PC-3 (cell line): ENCODE results near the gene ISYNA1. TPM values are rescaled to one million over a fixed set of nuclear protein-coding genes. Genes with fewer than 3 reads are reported as not detected.

Source experiments
- ATAC-seq: fragments of 200-7000 bp; cut with Tn5 transposase; 2 replicates; pipeline ENCODE4 v1.9.1; 2020; ENCODE audit warnings: mild to moderate bottlenecking, moderate library complexity
- BruUV-seq: library from RNA; stranded (reverse); fragments of 400-500 nt; replicated peaks from 2 replicates; lab custom pipeline; 2021; lab: Mats Ljungman, UMichigan
- CTCF ChIA-PET: fragments of 300-600 bp; sonication (Branson Sonifier 250); formaldehyde crosslinking; loops from one replicate; lab custom pipeline; 2022; ENCODE audit warnings: antibody characterized with exemption; lab: Charles Lee
- POLR2A ChIA-PET: fragments of 300-600 bp; sonication (Branson Sonifier 250); formaldehyde crosslinking; loops from one replicate; lab custom pipeline; 2022; ENCODE audit warnings: antibody characterized with exemption; ENCODE audit not compliant: unreplicated experiment; lab: Charles Lee
- DNase-seq: peaks from one replicate; pipeline ENCODE4 v3.0.0-alpha.2; 2015
- H2AFZ ChIP-seq: fragments of 300-600 bp; sonication (generic); 2 replicates; pipeline ENCODE4 v1.6.0; 2016; ENCODE audit warnings: antibody characterized with exemption, low read length
- H3F3A ChIP-seq: fragments of 300-600 bp; sonication (generic); one replicate; pipeline ENCODE4 v1.6.0; 2017; ENCODE audit warnings: antibody characterized with exemption, low read length, control low read depth, mild to moderate bottlenecking; ENCODE audit not compliant: unreplicated experiment
- H3K27ac ChIP-seq: fragments of 300-600 bp; sonication (generic); 2 replicates; pipeline ENCODE4 v1.5.1; 2016; ENCODE audit warnings: mild to moderate bottlenecking, low read length
- H3K27me3 ChIP-seq: fragments of 300-600 bp; sonication (generic); 2 replicates; pipeline ENCODE4 v1.6.1; 2016; ENCODE audit warnings: low read length, mixed read lengths
- H3K36me3 ChIP-seq: fragments of 300-600 bp; sonication (generic); 2 replicates; pipeline ENCODE4 v1.6.1; 2016; ENCODE audit warnings: low read depth, mixed run types, low read length, mixed read lengths
- H3K4me1 ChIP-seq: fragments of 300-600 bp; sonication (generic); 2 replicates; pipeline ENCODE4 v1.5.1; 2016; ENCODE audit warnings: low read length; ENCODE audit not compliant: insufficient read depth
- H3K4me2 ChIP-seq: fragments of 300-600 bp; sonication (generic); 2 replicates; pipeline ENCODE4 v1.6.0; 2016; ENCODE audit warnings: low read length
- H3K4me3 ChIP-seq: fragments of 300-600 bp; sonication (generic); 2 replicates; pipeline ENCODE4 v1.5.1; 2016; ENCODE audit warnings: mild to moderate bottlenecking, low read length, mixed read lengths
- H3K79me2 ChIP-seq: fragments of 300-600 bp; sonication (generic); 2 replicates; pipeline ENCODE4 v1.6.1; 2017; ENCODE audit warnings: low read length, mixed read lengths
- H3K9ac ChIP-seq: fragments of 300-600 bp; sonication (generic); 2 replicates; pipeline ENCODE4 v1.6.0; 2016; ENCODE audit warnings: mild to moderate bottlenecking, low read length
- H3K9me2 ChIP-seq: fragments of 300-600 bp; sonication (generic); replicated peaks from 2 replicates; pipeline ENCODE4 v1.6.1; 2016; ENCODE audit warnings: mixed run types, low read length, mixed read lengths
- H3K9me3 ChIP-seq: fragments of 300-600 bp; sonication (generic); 2 replicates; pipeline ENCODE4 v1.6.1; 2016; ENCODE audit warnings: low read length, mixed read lengths
- H4K20me1 ChIP-seq: fragments of 300-600 bp; sonication (generic); 2 replicates; pipeline ENCODE4 v1.6.1; 2016; ENCODE audit warnings: low read length, mixed read lengths
- CTCF ChIP-seq: fragments of 300-600 bp; sonication (generic); conservative IDR thresholded peaks from 2 replicates; pipeline ENCODE4 v1.5.1; 2017; ENCODE audit warnings: antibody characterized with exemption, low read depth, mild to moderate bottlenecking, low read length
- EZH2 ChIP-seq: fragments of 300-600 bp; sonication (generic); IDR thresholded peaks from one replicate; pipeline ENCODE4 v1.6.1; 2017; ENCODE audit warnings: antibody characterized with exemption, mild to moderate bottlenecking, low read length; ENCODE audit not compliant: unreplicated experiment
- EZH2phosphoT487 ChIP-seq: fragments of 300-600 bp; sonication (generic); IDR thresholded peaks from 2 replicates; pipeline ENCODE4 v1.6.1; 2018; ENCODE audit warnings: mild to moderate bottlenecking, antibody characterized with exemption, low read length, borderline replicate concordance
- intact Hi-C: fragments of 100-400 bp; cut with micrococcal nuclease; formaldehyde crosslinking; loops from 2 replicates; pipeline ENCODE4 v1.9.0; 2023
- total RNA-seq: library from RNA; depleted of rRNA; stranded (reverse); fragments of >200 nt; gene quantifications from 2 replicates; pipeline ENCODE4 v1.2.3, GENCODE V29; 2014

The ISYNA1 gene
- total RNA-seq, 1 experiment from 2014 or later: 19.4 TPM

GRCh38 chr19:18456974-18457373 is 19.0 kb upstream of the ISYNA1 start:
- intact Hi-C loops: no loop called here

GRCh38 chr19:18456279-18456678 is 18.3 kb upstream of the ISYNA1 start:
- H2AFZ ChIP-seq: no peak overlapping the region
- DNase-seq (no peak), ATAC-seq (no peak)
- no peaks in the 10 kb centered on the region for H3K27me3 ChIP-seq
- BruUV-seq: no TSS peak
- H3K9me3 ChIP-seq: no peaks in the 10 kb centered on the region
- no peak overlapping the region for H3K9ac ChIP-seq
- 0 out of 2 replicates have a peak, but pooled peaks cover 5% of the 10 kb centered on the region for H3K79me2 ChIP-seq
- peaks cover 3% of the 10 kb centered on the region for H3F3A ChIP-seq
- no peaks in the 10 kb centered on the region for H4K20me1 ChIP-seq
- ChIA-PET POLR2A (no interaction called here), CTCF (no interaction called here)
- no peak overlapping the region for H3K27ac ChIP-seq
- H3K4me3 ChIP-seq: no peak overlapping the region
- TF ChIP-seq EZH2 (no peak), EZH2phosphoT487 (no peak), CTCF (no peak)
- intact Hi-C loops: no loop called here
- H3K9me2 ChIP-seq: no peaks in the 10 kb centered on the region
- peaks cover 11% of the 10 kb centered on the region for H3K36me3 ChIP-seq
- H3K4me1 ChIP-seq: peaks cover 43% of the 10 kb centered on the region
- H3K4me2 ChIP-seq: no peak overlapping the region

More at GRCh38 chr19:18456974-18457373, 19.0 kb upstream of the ISYNA1 start:
- Histone ChIP-seq H3K4me2 (no peak overlapping the region), H3K9me2 (no peaks in the 10 kb centered on the region), H3K9ac (no peak overlapping the region), H3F3A (peaks cover 3% of the 10 kb centered on the region), H2AFZ (no peak overlapping the region), H3K9me3 (no peaks in the 10 kb centered on the region), H4K20me1 (no peaks in the 10 kb centered on the region), H3K4me3 (no peak overlapping the region), H3K27ac (no peak overlapping the region), H3K79me2 (0 out of 2 replicates have a peak, but pooled peaks cover 5% of the 10 kb centered on the region), H3K4me1 (peaks cover 47% of the 10 kb centered on the region), H3K27me3 (no peaks in the 10 kb centered on the region), H3K36me3 (peaks cover 14% of the 10 kb centered on the region)
- no TSS peak for BruUV-seq
- ChIA-PET POLR2A (no interaction called here), CTCF (no interaction called here)
- no peak for TF ChIP-seq CTCF
- no peak for TF ChIP-seq EZH2
- TF ChIP-seq EZH2phosphoT487: no peak
- no peak for DNase-seq
- ATAC-seq: no peak

- H3K79me2 ChIP-seq: no peaks in the 10 kb centered on the region
- H3K27me3 ChIP-seq: no peaks in the 10 kb centered on the region
- no TSS peak for BruUV-seq
- CTCF ChIA-PET: interaction anchor here (1.5 kb wide), 1 partner anchor 9 kb away, joined by 10 read pairs; no protein-coding TSS in a partner anchor
- POLR2A ChIA-PET: no interaction called here
- H3K27ac ChIP-seq: peak overlapping the region; percentile 79
- ATAC-seq: peak; percentile 84
- H3K4me1 ChIP-seq: peaks cover 21% of the 10 kb centered on the region
- TF ChIP-seq EZH2phosphoT487 (no peak), EZH2 (no peak), CTCF (no peak)
- no peak overlapping the region for H3K4me3 ChIP-seq
- peaks cover 13% of the 10 kb centered on the region for H3K36me3 ChIP-seq
- no peaks in the 10 kb centered on the region for H3K9me2 ChIP-seq
- peak overlapping the region; percentile 40 for H3K4me2 ChIP-seq
- H2AFZ ChIP-seq: no peak overlapping the region
- no peaks in the 10 kb centered on the region for H3F3A ChIP-seq
- H3K9me3 ChIP-seq: no peaks in the 10 kb centered on the region
- H4K20me1 ChIP-seq: no peaks in the 10 kb centered on the region
- intact Hi-C loops: loop anchor here (1.0 kb wide), 1 partner anchor 8 kb away; no protein-coding TSS in a partner anchor
- peak; percentile 81 for DNase-seq
- H3K9ac ChIP-seq: 0 out of 2 replicates have a peak overlapping the region, but pooled peaks have one; percentile 1
These were observed 15.5 kb upstream of the ISYNA1 start for GRCh38 chr19:18453269-18454024.
